NT2/D1 (cell line): Measurements from ENCODE around the gene LOXL1.

Experiments used
- SUZ12 ChIP-seq: IDR thresholded peaks from 2 replicates; pipeline ENCODE4 v1.6.1; 2011; ENCODE audit not compliant: insufficient read length, insufficient read depth; ENCODE audit errors: extremely low read depth
- YY1 ChIP-seq: IDR thresholded peaks from 2 replicates; pipeline ENCODE4 v1.6.1; 2011; ENCODE audit not compliant: insufficient read length, insufficient read depth
- ZNF274 ChIP-seq: IDR thresholded peaks from 2 replicates; pipeline ENCODE4 v1.6.1; 2011; ENCODE audit warnings: mild to moderate bottlenecking, low read depth, low read length

- TF ChIP-seq ZNF274: no peak
- TF ChIP-seq YY1: no peak
- TF ChIP-seq SUZ12: no peak
These were observed 9.3 kb downstream of the LOXL1 start for GRCh38 chr15:73935547-73935946.
